Endodermal cell (in vitro differentiated cells): ENCODE results near the gene PODNL1. TPM values are rescaled to one million over a fixed set of nuclear protein-coding genes. Genes with fewer than 3 reads are reported as not detected.

Source experiments
- DNase-seq: peaks from one replicate; pipeline ENCODE4 v3.0.0-alpha.2; 2017
- H3K27ac ChIP-seq: 2 replicates; pipeline ENCODE4 v1.5.1; 2013; ENCODE audit warnings: mild to moderate bottlenecking, low read depth, low read length, moderate library complexity
- H3K27me3 ChIP-seq: 2 replicates; pipeline ENCODE4 v1.6.1; 2013; ENCODE audit warnings: mild to moderate bottlenecking, low read length, moderate library complexity; ENCODE audit not compliant: insufficient read depth, control insufficient read depth, poor library complexity, severe bottlenecking
- H3K36me3 ChIP-seq: 2 replicates; pipeline ENCODE4 v1.7.0; 2013; ENCODE audit warnings: mild to moderate bottlenecking, low read length, moderate library complexity; ENCODE audit not compliant: control insufficient read depth, insufficient read depth
- H3K4me1 ChIP-seq: one replicate; pipeline ENCODE4 v1.7.0; 2013; ENCODE audit warnings: low read length; ENCODE audit not compliant: control insufficient read depth, insufficient read depth
- H3K4me3 ChIP-seq: 2 replicates; pipeline ENCODE4 v1.5.1; 2013; ENCODE audit warnings: mild to moderate bottlenecking, low read length, moderate library complexity
- H3K9ac ChIP-seq: 2 replicates; pipeline ENCODE4 v1.6.1; 2013; ENCODE audit warnings: mild to moderate bottlenecking, low read length, moderate library complexity; ENCODE audit not compliant: poor library complexity, severe bottlenecking; ENCODE audit errors: extremely low read depth
- H3K9me3 ChIP-seq: 2 replicates; pipeline ENCODE4 v1.6.1; 2013; ENCODE audit warnings: mild to moderate bottlenecking, low read length, moderate library complexity; ENCODE audit not compliant: control insufficient read depth
- H3K27ac Mint-ChIP-seq: 2 replicates; pipeline ENCODE4 v1.8.0; 2020; ENCODE audit warnings: mixed read lengths
- H3K27me3 Mint-ChIP-seq: 2 replicates; pipeline ENCODE4 v1.8.0; 2021; ENCODE audit warnings: mild to moderate bottlenecking, mixed read lengths; ENCODE audit not compliant: insufficient read depth
- H3K36me3 Mint-ChIP-seq: 2 replicates; pipeline ENCODE4 v1.8.0; 2020; ENCODE audit warnings: low read depth, mixed read lengths
- H3K4me1 Mint-ChIP-seq: 2 replicates; pipeline ENCODE4 v1.8.0; 2020; ENCODE audit warnings: mixed read lengths
- H3K4me3 Mint-ChIP-seq: 2 replicates; pipeline ENCODE4 v1.8.0; 2020; ENCODE audit warnings: mild to moderate bottlenecking, moderate library complexity, mixed read lengths
- H3K9me3 Mint-ChIP-seq: 2 replicates; pipeline ENCODE4 v1.8.0; 2020; ENCODE audit warnings: mild to moderate bottlenecking, mixed read lengths
- CTCF ChIP-seq: fragments of 200-600 bp; sonication (generic); conservative IDR thresholded peaks from 2 replicates; pipeline ENCODE4 v1.5.0; 2021; ENCODE audit warnings: antibody characterized with exemption, mild to moderate bottlenecking
- WGBS, 2 experiments: methylation state at CpG; one replicate each; pipeline versions ENCODE4 v1.1.5 to v1.1.7; 2013; ENCODE audit warnings: missing lambda C conversion rate in 2 of 2, mixed read lengths in 1 of 2; ENCODE audit not compliant: insufficient coverage in 1 of 2, insufficient read length in 1 of 2; 5-methylcytosine and 5-hydroxymethylcytosine counted together
- total RNA-seq, 2 donors: library from RNA; stranded (reverse); fragmentation: NEBNext Ultra II Directional in 1 of 2; extraction: Animal tissue kit (Norgen Biotek cat#: 25700) in 1 of 2; gene quantifications; 2 replicates in 1 of 2; 3 replicates in 1 of 2; pipeline ENCODE4 v1.2.1, GENCODE V29; 2021

PODNL1 gene
- total RNA-seq, 2 donors from 2014 or later, result 0.29 TPM; not detected in 1

GRCh38 chr19:13932149-13932637 is 6.0 kb downstream of the PODNL1 start:
- no peaks in the 10 kb centered on the region for H3K9me3 ChIP-seq
- H3K27ac ChIP-seq, result no peak overlapping the region
- no peaks in the 10 kb centered on the region for H3K4me1 Mint-ChIP-seq
- H3K4me1 ChIP-seq, result no peaks in the 10 kb centered on the region
- no peaks in the 10 kb centered on the region for H3K9me3 Mint-ChIP-seq
- no peak for DNase-seq
- H3K36me3 Mint-ChIP-seq, result peaks cover 14% of the 10 kb centered on the region
- no peak overlapping the region for H3K9ac ChIP-seq
- H3K27me3 ChIP-seq, result no peaks in the 10 kb centered on the region
- H3K27ac Mint-ChIP-seq, result no peak overlapping the region
- no peak for TF ChIP-seq CTCF
- 94 to 97% methylated on average over 4 to 6 of the region's 6 CpGs for WGBS, 2 experiments
- peaks cover 8% of the 10 kb centered on the region for H3K36me3 ChIP-seq
- H3K4me3 ChIP-seq, result no peak overlapping the region
- H3K4me3 Mint-ChIP-seq, result no peak overlapping the region
- no peaks in the 10 kb centered on the region for H3K27me3 Mint-ChIP-seq

- TF ChIP-seq CTCF, result no peak
- Histone ChIP-seq H3K27me3 (no peaks in the 10 kb centered on the region), H3K9me3 (no peaks in the 10 kb centered on the region), H3K4me1 (no peaks in the 10 kb centered on the region), H3K4me3 (no peak overlapping the region), H3K36me3 (peaks cover 8% of the 10 kb centered on the region), H3K27ac (no peak overlapping the region), H3K9ac (no peak overlapping the region)
- 94% methylated on average over 12 to 30 of the region's 30 CpGs for WGBS, 2 experiments
- H3K4me1 Mint-ChIP-seq, result no peaks in the 10 kb centered on the region
- H3K9me3 Mint-ChIP-seq, result no peaks in the 10 kb centered on the region
- no peak for DNase-seq
- no peak overlapping the region for H3K27ac Mint-ChIP-seq
- peaks cover 20% of the 10 kb centered on the region for H3K36me3 Mint-ChIP-seq
- H3K27me3 Mint-ChIP-seq, result no peaks in the 10 kb centered on the region
- no peak overlapping the region for H3K4me3 Mint-ChIP-seq
Observed at GRCh38 chr19:13931391-13932148, 6.6 kb downstream of the PODNL1 start.

- no peaks in the 10 kb centered on the region for H3K9me3 Mint-ChIP-seq
- H3K27ac ChIP-seq, result no peak overlapping the region
- peaks cover 27% of the 10 kb centered on the region for H3K36me3 Mint-ChIP-seq
- H3K27ac Mint-ChIP-seq, result no peak overlapping the region
- TF ChIP-seq CTCF, result no peak
- H3K4me3 ChIP-seq, result no peak overlapping the region
- H3K9ac ChIP-seq, result no peak overlapping the region
- H3K4me1 ChIP-seq, result no peaks in the 10 kb centered on the region
- WGBS, 2 experiments, result 84 to 92% methylated on average over 8 to 17 of the region's 17 CpGs
- H3K4me1 Mint-ChIP-seq, result no peaks in the 10 kb centered on the region
- H3K36me3 ChIP-seq, result peaks cover 15% of the 10 kb centered on the region
- H3K27me3 Mint-ChIP-seq, result no peaks in the 10 kb centered on the region
- no peaks in the 10 kb centered on the region for H3K9me3 ChIP-seq
- H3K4me3 Mint-ChIP-seq, result no peak overlapping the region
- no peaks in the 10 kb centered on the region for H3K27me3 ChIP-seq
- no peak for DNase-seq
Observed at GRCh38 chr19:13930402-13930801, 7.8 kb downstream of the PODNL1 start.
